NCI-H526 treated with DMSO at 0.1 percent for 48 hours (cell line): ENCODE results near the gene NOTUM.
"Not testable (repeated sequence)": the region's sequence is repeated elsewhere in the genome, so short reads cannot be mapped to it uniquely, and the experiment has no call there.

ENCODE experiments used
- DNase-seq: peaks from one replicate; lab custom pipeline; 2025; lab: John Stamatoyannopoulos, UW

NOTUM gene

GRCh38 chr17:81996232-81996756 is 35.3 kb upstream of the NOTUM start:
- DNase-seq: no peak

GRCh38 chr17:81995463-81996231 is 34.7 kb upstream of the NOTUM start:
- DNase-seq: no peak

GRCh38 chr17:81994593-81995462 is 33.8 kb upstream of the NOTUM start:
- DNase-seq: no peak

- DNase-seq: no peak
Observed at GRCh38 chr17:81993729-81994592, 33.0 kb upstream of the NOTUM start.

GRCh38 chr17:81992306-81993102 is 31.5 kb upstream of the NOTUM start:
- DNase-seq: no peak

- no peak for DNase-seq
Observed at GRCh38 chr17:81991684-81992305, 30.8 kb upstream of the NOTUM start.

GRCh38 chr17:81990836-81991683 is 30.1 kb upstream of the NOTUM start:
- DNase-seq: no peak

GRCh38 chr17:81987161-81987770 is 26.3 kb upstream of the NOTUM start:
- no peak for DNase-seq

- DNase-seq: no peak
Observed at GRCh38 chr17:81986606-81987005, 25.6 kb upstream of the NOTUM start.

GRCh38 chr17:81984773-81985410 is 23.9 kb upstream of the NOTUM start:
- no peak for DNase-seq

GRCh38 chr17:81983639-81984373 is 22.8 kb upstream of the NOTUM start:
- DNase-seq: no peak

- DNase-seq: no peak
Observed at GRCh38 chr17:81983011-81983638, 22.1 kb upstream of the NOTUM start.

- not testable (repeated sequence) for DNase-seq
Observed at GRCh38 chr17:81981511-81981910, 20.5 kb upstream of the NOTUM start.

- DNase-seq: no peak
Observed at GRCh38 chr17:81980707-81981343, 19.8 kb upstream of the NOTUM start.

- DNase-seq: no peak
Observed at GRCh38 chr17:81980122-81980521, 19.1 kb upstream of the NOTUM start.

GRCh38 chr17:81978524-81979298 is 17.7 kb upstream of the NOTUM start:
- DNase-seq: no peak
